GM10266 (cell line): ENCODE results near the gene POLR3G.

ENCODE experiments used
- DNase-seq: peaks from one replicate; pipeline ENCODE4 v3.0.0; 2012; ENCODE audit errors: extremely low spot score
- TF ChIP-seq, protein P1 (sequence below): IDR thresholded peaks from 2 replicates; pipeline ENCODE4 v1.5.1; 2012; ENCODE audit warnings: mild to moderate bottlenecking, low read depth; ENCODE audit not compliant: control insufficient read depth, insufficient read depth; ENCODE audit errors: missing control alignments

Gene POLR3G

DNA sequence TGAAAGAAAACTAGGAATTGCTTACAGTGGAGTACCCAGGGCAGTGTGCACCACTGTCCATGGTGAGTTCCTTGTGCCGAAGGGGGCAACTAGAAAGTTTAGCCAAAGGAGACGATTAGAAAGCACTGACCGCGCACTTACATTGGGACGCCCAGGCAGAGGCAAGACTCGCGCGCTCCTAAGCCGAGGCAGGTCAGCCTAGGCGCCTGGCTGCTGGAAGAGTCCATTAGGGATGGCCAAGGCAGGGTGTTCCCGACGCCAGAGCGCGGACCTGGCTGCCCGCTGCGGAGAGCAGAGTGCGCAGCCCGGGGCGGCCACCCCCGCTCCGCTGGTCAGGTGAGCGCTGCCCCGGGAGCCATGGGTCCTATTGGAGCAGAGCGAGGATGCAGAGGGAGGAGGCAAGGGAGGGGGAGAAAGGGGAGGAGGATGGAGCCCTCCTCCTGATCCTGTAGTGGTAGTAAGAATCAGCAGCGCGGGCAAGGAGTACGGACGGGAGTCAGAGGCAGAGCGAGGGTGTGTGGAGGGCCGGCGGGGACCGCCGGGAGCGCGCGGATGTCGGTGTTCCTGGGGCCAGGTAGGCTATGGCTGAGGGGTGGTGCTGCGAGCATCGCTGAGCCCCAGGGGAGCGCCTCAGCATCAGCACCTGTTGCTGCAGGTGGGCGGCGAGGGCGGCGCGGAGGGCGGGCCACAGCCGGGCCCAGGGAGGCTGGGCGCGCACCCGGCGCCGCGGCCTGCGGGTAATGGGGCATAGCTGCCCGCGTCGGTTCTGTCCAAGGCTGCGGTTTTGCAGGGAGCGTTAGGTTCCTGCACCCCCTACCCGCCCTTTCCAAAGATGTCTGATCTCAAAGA lies 83.9 kb downstream of the POLR3G start, which contains the start of gene ADGRV1:
ADGRV1 (plus strand) TSS at position 454 of the 849 bp plus-strand sequence; CDS start at position 553, 99 bp downstream.
- no peak for DNase-seq
- TF ChIP-seq, protein P1, sequence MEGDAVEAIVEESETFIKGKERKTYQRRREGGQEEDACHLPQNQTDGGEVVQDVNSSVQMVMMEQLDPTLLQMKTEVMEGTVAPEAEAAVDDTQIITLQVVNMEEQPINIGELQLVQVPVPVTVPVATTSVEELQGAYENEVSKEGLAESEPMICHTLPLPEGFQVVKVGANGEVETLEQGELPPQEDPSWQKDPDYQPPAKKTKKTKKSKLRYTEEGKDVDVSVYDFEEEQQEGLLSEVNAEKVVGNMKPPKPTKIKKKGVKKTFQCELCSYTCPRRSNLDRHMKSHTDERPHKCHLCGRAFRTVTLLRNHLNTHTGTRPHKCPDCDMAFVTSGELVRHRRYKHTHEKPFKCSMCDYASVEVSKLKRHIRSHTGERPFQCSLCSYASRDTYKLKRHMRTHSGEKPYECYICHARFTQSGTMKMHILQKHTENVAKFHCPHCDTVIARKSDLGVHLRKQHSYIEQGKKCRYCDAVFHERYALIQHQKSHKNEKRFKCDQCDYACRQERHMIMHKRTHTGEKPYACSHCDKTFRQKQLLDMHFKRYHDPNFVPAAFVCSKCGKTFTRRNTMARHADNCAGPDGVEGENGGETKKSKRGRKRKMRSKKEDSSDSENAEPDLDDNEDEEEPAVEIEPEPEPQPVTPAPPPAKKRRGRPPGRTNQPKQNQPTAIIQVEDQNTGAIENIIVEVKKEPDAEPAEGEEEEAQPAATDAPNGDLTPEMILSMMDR = no peak

GRCh38 chr5:90560771-90561170 lies 86.1 kb downstream of the POLR3G start:
- DNase-seq = no peak
- TF ChIP-seq, protein P1 = no peak

DNA sequence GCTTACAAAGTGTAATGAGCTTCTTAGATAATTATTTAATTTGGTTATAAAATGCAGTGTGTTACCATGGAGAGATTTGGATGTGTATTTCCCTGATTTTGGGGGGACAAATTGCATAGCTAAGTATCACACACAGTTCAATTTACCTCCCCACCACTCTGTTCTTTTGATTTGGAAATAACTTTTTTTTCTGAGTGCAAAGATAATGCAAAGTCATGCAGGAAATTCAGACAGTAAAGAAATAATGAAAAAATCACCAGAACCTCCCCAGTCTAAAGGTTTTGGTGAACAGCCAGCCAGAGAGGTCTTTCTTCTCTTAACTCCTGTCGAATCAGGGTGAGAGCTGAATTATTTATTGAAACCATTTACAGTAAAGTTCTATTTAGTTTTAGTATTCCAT lies 87.1 kb downstream of the POLR3G start:
- TF ChIP-seq, protein P1 = no peak
- DNase-seq = no peak

DNA sequence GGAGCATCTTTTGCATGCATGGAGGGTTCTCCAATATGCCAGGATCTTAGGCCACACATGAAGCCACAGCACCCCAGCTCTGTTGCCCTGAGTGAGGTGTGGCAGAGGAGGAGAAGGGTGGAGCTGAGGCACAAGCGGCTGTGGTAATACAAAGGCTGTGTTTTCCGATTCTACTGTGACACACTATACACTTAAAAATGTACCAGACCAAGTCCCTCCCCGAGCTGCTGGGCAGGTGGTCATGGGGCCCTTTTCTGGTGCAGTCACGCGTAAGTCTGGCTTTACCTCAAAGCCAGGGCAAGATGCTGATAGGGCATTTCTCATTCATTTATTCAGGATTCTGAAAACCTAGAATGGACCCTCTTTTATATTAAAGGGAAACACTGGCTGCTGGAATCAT lies 87.7 kb downstream of the POLR3G start:
- no peak for DNase-seq
- TF ChIP-seq, protein P1 = no peak

GRCh38 chr5:90563108-90563507 lies 88.4 kb downstream of the POLR3G start:
- DNase-seq = no peak
- TF ChIP-seq, protein P1 = no peak
